Ramos (cell line): ENCODE measurements around the gene STX18.

Experiments
- in situ Hi-C: fragments of 300-500 bp; cut with MboI; formaldehyde crosslinking; loops from one replicate; pipeline ENCODE4 v1.14.3; 2022; ENCODE audit warnings: low sequenced_read_pairs; ENCODE audit not compliant: unreplicated experiment

STX18 gene

DNA sequence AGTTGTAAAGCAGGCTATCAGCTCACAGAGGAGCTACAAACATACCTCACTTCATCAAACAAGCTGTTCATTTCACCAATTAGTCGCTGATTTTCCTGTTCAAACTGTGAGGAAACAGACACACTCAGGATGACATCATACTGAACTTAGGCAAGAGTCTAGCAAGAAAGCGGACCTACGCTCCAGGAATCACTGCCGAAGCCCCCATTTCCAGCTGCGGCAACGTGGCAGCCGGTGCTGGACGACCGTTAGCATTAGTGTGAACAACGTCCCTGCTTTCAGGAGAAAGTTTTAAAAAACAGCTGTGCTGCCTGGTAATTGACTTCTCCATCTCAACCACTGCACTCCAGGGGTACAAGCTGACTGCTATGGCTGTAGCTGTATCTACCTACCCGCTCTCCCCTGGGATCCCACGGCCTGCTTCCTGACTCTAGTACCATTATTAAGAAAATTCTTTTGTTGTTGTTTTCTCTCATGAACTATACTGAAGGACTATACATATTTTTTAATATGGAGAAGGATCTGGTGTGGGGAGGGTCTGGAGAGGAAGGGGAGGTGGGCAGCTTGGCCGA lies 116.6 kb downstream of the STX18 start:
- in situ Hi-C loops = loop anchor here (10.0 kb wide), 1 partner anchor 170 kb away; no protein-coding TSS in a partner anchor

DNA sequence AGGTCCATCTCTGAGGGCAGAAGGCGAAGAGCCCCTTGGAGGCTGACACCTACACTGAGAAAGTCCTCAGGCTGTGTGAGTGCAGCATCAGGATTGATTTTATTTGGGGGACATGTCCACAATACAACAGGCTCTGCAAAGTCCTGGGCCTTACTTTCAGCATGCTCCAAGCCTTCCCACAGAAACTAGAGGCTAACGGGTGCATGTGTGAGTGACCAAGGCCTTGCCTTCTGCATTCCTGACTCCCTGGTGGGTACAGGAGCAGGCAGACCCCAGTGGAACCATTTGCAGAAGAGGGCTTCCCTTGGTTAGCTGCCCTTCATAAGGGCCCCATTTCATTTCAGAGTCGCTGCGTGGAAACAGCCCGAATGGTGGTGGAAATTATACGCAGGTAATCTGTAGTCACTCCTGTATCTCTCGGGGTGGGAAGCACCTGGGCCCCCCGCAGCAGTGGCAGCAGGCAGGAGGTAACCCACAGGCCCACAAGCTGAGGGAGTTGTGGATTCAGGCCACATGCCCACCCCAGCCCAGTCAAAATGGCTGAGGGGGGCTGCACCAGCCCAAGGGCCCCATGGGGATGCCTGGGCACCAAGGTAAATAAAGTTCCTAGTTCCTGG lies 117.2 kb downstream of the STX18 start:
- in situ Hi-C loops = loop anchor here (10.0 kb wide), 1 partner anchor 170 kb away; no protein-coding TSS in a partner anchor

DNA sequence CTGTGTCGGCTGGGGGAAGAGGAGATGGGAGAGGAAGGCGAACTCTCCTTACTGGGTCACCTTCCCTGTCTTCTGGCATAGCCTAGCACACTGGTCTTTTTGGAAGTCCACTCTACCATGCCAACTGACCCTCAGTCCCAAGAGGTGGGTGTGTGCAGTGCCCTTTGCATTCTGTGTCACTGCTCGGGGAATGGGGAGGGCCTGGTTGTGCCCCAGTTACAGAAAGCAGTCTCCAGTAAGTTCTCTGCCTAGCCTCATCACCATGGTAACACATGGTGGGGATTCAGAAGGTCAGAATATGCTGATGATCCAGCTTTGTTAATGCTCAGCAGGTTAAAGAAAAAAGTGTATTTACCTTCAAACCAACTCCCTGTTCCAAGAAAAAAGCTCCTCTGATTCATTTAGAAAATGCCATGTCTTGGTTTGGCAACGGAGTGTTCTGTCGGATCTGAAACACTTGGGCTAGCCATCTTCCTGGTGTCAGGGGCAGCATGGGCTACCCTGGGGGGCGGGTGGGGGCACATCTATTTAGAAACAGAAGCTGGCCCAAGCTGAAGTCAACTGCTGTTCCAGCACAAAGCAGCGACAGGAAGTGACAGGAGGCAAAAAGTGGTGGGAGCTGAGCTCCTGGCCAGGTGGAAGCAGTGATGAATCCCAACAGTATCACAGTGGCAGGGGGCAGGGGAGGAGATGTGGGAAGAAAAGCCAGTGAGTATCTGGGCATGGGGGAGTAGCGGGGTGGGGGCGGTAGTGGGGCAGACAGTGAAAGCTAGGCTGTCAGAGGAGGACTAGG lies 117.9 kb downstream of the STX18 start:
- in situ Hi-C loops = loop anchor here (10.0 kb wide), 1 partner anchor 169 kb away; no protein-coding TSS in a partner anchor

DNA sequence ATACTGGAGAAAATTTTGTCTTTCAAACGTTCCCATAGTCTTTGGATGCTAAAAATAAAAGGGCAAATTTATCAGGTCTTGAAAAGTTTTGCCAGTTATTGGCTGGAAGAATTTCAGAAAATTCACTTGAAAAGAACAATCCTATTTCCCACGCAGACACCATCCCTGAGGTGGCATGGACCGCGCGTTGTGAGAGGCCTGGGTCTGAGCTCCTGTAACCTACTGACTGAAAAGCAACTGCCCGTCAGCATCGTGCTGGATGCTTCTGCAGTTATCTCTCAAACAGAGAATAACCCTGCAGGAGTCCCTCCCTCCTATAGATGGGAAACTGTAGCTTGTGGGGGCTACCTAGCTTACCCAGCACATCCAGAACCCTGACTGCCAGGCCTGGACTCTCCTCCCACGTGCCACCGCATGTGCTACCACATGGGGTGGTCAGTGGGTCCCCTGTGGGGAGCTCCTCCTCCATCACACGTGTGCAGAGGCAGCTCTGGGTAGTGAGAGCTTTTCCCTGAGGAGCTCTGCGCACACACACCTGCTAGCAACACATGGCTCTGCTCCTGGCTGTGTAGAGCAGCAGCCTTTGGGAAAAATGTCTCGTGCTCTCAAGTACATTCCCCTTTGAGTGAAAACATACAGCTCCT lies 118.9 kb downstream of the STX18 start:
- in situ Hi-C loops = loop anchor here (10.0 kb wide), 1 partner anchor 168 kb away; no protein-coding TSS in a partner anchor

DNA sequence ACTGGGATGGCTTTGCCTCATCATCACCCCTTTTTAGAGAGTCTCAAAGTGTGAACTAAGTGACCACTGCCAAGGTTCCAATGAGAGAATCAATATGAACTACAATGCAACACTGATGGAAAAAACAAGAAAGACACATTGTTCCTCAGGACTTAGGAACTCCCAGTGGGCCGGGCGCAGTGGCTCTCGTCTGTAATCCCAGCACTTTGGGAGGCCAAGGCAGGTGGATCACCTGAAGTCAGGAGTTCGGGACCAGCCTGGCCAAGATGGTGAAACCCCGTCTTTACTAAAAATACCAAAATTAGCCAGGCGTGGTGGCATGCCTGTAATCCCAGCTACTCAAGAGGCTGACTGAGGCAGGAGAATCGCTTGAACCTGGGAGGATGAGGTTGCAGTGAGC lies 119.7 kb downstream of the STX18 start:
- in situ Hi-C loops = loop anchor here (10.0 kb wide), 1 partner anchor 167 kb away; no protein-coding TSS in a partner anchor

DNA sequence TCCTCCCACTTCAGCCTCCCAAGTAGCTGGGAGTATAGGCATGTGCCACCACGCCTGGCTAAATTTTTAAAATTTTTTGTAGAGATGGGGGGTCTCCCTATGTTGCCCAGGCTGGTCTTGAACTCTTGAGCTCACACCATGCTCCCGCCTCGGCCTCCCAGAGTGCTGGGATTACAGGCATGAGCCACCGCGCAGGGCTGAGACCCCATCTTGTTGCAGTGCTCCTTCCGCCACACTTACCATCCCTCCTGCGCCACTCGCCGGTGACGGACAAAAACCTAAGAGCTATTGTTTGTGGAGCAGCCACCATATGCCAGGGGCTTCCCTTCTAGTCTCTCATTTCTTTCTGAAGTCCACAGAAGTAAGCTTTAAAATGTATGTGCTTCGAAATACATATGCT lies 120.5 kb downstream of the STX18 start:
- in situ Hi-C loops = loop anchor here (10.0 kb wide), 1 partner anchor 167 kb away; no protein-coding TSS in a partner anchor

DNA sequence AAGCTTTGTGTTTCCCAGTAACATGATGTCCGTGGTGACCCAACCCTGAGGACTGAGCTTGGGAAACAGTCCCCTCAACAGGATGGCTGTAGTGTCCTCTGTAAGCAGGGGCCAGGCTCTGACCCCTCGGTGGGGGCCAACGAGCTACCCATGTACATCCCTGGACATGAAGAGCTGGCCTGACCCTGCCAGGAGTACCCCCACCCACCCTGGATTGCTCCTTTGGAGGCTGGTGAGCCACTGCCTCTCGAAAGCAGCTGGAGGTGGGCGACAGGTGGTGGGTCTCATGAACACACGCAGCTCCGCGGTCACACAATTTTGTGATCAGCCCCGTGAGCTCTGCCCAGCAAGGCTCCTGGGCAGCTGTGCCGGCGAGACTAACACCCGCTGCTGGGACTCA lies 121.4 kb downstream of the STX18 start:
- in situ Hi-C loops = loop anchor here (10.0 kb wide), 1 partner anchor 166 kb away; no protein-coding TSS in a partner anchor

DNA sequence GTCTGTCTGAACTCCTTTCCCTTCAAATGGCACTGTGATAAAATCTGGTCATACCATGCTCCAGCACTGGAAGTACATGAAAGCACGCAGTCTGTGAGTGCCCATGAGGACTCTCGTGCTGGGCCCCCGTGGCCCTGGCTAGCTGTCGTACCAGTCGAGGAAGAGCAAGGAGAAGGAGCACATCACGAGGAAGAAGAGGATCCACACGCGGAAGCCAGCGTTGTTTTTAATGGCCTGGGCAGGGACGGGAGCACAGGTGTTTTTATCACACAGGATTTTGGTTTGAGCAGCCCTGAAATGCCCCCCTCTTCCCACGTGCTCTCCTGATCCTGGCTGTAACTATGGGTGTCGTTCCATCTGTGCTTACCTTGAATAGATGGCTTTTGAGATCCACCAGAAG lies 122.0 kb downstream of the STX18 start:
- in situ Hi-C loops = loop anchor here (10.0 kb wide), 1 partner anchor 165 kb away; no protein-coding TSS in a partner anchor

DNA sequence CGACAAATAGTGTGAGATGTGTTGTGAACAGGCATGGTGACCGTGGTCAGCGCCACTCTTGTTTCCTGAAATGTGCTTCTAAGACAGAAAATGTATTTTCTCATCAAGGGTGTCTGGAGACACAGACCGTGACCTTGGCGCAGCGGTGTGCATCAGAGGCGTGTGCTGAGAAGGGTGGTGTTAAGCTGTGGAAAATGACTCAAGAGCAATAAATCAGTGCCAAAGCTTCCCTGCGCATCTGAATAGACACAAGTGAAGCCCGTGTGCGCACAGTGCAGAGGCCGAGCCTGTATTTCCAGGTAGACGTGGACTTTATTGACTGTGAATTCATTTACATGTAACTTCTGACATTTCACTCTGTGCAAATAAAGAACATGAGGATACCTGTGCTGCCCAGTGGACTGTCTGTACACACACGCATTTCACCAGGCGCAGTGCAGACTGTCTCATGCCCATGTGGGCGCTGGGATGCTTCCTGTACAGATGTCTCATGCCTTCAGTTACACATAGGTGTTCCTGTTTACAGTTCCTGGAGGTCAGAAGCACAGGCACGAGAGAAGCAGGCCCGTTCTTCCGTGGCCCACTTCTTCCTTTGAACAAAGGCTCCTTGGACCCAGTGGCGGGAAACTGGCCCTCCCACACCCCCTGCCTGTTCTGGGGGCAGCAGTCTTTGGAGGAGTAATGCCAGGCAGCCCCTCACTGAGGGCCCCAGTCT lies 123.0 kb downstream of the STX18 start:
- in situ Hi-C loops = no loop called here

DNA sequence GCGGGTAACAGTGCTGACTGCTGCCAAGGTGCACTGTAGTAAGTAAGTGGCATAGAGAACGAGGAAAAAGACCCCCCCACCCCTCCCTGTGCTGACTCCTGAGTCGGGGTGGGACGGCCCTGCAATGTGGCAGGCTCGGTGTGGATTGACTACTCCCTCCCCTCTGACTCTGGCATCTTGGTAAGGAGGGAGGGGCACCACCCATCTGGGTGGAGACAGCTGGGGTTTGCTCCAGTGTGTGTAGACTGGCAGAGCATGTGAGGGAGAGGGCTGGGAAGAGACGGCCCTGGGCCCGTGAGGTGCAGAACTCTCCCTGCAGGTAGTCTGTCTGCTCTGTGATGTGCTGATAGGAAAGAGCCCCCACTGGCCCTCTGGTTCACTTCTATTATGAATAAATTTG lies 124.0 kb downstream of the STX18 start:
- in situ Hi-C loops = no loop called here

DNA sequence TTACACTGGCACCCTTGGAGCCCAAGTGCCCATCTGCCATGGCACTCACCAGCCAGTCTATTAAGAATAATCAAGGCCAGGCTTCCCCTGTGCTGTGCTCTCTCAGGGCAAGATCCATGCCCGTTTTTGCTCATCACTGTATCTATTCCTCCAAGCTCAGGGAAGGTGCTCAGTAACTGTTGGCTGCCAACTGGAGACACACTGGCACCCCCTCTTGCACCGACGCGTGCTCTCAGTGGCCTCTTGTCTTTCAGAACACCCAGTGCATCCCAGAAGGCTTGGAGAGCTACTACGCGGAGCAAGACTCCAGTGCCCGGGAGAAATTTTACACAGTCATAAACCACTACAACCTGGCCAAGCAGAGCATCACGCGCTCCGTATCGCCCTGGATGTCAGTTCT lies 124.9 kb downstream of the STX18 start:
- in situ Hi-C loops = no loop called here

DNA sequence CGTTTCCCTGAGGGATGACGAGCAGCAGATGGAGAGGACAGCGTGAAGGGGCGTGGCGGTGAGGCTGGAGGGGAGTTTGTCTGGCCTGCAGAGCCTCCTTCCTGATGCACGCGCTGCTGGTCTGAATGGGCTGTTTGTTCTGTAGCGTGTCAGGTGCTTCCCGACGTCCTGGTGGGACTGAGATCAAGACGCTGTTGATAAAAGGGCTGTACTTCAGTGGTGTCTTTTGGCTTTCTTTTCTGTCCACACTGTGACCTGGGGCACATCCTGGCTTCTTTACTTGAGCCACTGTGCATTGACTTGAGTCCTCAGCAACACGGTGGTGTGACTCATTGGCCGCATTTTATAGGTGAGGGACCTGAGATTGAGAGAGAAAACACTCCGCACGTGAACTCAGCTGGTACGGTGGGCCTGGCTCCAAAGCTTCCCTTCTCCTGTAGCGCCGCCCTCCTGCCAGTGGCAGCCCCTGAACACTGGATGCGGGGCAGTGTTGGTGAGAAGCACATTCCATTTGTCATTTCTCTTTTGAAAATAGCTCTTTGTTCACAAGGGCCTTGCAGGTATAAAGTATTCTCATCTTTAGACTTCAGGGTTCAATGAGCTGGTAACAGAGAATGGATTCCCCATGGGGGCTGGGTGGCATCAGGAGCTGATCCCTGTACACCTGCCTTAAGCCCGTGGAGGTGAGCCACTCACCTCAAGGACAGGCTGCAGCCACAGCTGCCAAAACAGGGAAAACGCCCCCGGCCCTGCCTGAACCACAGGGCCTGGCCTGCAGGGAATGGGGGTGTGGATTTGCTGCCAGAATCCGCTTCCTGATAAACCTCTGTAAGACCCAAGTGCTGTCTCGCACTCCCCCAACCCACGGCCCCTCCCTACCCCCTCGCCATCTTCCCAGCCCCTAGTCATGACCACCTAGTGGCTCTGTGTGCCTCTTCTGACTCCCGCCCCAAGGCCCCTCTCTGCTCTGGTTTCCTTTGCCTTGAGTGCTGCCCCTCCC lies 125.7 kb downstream of the STX18 start:
- in situ Hi-C loops = no loop called here

DNA sequence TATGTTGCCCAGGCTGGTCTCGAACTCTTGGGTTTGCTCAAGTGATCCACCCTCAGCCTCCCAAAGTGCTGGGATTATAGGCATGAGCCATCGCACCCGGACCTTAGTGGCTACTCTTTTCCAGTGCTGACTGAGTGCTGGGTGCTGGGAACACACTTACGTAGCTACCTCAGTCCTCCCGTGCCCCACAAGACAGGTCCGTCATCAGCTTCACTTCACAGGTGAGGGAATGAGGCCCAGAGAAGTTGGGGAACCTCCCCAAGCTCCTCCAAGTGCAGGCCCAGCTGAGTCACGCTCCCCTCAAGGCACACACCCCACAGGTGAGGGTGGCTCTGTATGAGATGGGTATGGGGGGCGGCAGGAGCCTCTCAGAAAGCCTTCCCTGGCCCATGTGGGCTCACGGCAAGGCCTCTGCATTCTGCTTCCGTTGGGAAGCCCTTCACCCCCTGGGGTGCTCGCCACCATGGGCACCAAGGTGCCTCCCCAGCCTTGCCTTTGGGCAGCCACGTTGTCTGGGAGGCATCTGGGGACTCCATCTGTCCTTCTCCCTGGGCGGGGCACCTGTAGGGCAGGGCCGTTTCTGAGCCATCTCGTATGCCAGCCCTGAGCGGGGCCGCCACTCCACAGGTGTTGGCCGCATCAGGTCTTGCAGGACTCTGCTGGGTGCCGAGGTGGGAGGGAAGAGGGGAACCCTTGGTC lies 126.6 kb downstream of the STX18 start:
- in situ Hi-C loops = no loop called here

DNA sequence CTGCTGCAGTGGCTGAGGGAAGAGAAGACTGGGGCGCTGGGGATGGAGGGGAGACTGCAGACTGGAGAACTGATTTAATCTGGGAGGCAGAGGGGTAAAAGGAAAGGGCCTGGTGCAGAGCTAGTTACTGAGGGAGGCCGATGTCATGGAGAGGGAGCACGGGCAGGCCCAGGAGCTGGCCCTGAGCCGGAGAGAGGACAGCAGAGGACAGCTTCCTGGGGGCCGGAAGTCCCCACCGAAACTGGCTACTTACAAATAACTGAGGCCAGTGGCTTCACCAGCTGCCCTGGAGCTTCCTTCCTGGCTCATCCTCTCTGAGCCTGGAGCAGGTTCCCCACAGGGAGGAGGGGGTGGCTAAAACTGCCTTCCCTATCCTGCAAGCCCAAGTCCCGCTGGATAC lies 128.0 kb downstream of the STX18 start:
- in situ Hi-C loops = no loop called here

DNA sequence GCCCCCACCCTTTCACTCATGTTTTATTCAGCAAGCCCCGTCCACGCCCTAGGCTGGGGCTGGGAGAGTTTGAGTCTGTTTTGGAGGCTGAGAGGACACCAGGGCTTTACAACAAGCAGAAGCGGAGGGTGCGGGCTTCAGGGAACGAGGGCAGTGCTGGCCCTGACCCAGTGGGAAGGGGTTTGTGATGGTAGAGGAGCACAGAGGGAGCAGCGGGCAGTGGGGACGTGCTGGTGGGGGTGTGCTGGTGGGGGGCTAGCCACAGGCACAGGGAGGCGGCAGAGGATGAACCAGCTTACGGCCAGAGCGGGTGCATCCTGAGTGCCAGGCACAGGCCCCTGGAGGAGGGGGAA lies 128.5 kb downstream of the STX18 start:
- in situ Hi-C loops = no loop called here

DNA sequence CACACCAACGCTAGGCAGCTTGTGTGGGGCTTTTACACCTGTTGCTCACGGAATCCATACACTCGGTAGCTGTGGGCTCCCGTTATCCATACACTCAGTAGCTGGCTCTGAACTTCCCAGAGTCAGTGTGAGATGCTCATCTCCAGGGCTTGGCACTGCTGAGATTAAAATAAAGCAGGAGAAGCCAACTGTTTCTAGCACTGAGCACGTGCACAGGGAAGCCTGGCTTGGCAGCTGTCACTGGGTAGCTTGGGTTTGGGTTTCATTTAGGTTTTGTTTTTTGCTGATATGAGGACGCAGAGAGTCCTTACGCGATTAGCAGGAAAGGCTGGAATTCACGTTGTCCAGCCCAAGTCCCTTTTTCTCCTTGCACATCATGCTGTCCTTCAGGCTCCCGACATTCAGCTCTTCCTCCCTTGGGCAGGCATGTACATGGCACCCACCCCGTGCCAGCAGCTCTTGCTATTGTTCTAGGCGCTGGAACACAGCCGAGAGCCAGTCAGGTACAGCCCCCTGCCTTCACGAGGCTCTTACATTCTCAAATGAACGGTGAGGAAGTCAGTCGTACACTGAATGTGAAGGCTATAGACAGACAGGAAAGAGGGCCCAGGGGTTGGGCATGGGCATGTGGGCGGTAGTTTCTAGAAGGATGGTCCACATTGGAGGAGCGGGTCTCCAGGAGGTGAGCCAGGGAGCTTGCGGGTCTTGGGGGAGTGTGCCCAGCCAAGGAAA lies 129.0 kb downstream of the STX18 start:
- in situ Hi-C loops = no loop called here

DNA sequence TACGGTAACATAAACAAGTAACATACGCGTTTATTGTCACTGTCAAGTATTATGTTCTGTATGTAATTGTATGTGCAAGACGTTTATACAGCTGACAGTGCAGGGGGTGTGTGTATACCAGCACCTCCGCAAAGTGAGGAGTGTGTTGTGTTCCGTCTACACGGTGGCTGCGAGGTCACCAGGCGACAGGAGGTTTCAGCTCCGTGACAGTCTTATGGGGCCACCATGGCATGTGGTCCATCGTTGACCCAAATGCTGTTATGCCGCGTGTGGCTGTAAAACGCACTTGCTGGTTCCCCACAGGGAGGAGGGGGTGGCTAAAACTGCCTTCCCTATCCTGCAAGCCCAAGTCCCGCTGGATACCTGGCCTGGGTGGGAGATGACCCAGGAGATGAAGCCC lies 129.9 kb downstream of the STX18 start:
- in situ Hi-C loops = no loop called here

DNA sequence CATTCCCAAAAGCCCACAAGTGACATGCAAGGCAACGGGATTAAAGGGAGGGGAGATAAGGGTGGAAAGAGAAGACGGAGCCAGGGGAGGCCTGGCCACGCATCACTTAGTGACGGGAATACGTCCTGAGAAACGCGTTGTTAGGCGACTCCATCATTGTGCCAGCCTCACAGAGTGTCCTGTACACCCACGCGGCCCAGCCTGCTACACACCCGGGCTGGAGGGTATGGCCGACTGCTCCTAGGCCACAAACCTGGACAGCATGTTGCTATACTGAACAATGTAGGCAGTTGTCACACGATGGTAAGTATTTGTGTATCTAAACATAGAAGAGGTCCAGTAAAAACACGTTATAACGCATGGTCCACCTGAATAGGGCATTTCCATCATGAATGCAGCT lies 131.6 kb downstream of the STX18 start:
- in situ Hi-C loops = no loop called here
